Measurements from ENCODE around the gene RABL2B. TPM values are rescaled to one million over a fixed set of nuclear protein-coding genes. Genes with fewer than 3 reads are reported as not detected.

The RABL2B gene
- total RNA-seq, 1 donor from 2014 or later, result 28.2 TPM

- TF ChIP-seq POLR2A (IDR thresholded peaks at IDR 0.05), result no peak
- TF ChIP-seq CTCF (IDR thresholded peaks at IDR 0.05), result peak in 2 of 3 experiments; percentile 47 to 48
- intact Hi-C loops (cut with DNase I), result no loop called here
- Histone ChIP-seq H3K36me3 (no peaks in the 10 kb centered on the region), H3K4me1 (peaks cover 14% of the 10 kb centered on the region), H3K27me3 (no peaks in the 10 kb centered on the region), H3K9me3 (no peaks in the 10 kb centered on the region), H3K4me3 (no peak overlapping the region), H3K27ac (no peak overlapping the region)
- DNase-seq (ENCODE audit: extremely low spot score in 2 of 2), result no peak
Observed at GRCh38 chr22:50731811-50732624, 51.4 kb downstream of the RABL2B start.

DNA sequence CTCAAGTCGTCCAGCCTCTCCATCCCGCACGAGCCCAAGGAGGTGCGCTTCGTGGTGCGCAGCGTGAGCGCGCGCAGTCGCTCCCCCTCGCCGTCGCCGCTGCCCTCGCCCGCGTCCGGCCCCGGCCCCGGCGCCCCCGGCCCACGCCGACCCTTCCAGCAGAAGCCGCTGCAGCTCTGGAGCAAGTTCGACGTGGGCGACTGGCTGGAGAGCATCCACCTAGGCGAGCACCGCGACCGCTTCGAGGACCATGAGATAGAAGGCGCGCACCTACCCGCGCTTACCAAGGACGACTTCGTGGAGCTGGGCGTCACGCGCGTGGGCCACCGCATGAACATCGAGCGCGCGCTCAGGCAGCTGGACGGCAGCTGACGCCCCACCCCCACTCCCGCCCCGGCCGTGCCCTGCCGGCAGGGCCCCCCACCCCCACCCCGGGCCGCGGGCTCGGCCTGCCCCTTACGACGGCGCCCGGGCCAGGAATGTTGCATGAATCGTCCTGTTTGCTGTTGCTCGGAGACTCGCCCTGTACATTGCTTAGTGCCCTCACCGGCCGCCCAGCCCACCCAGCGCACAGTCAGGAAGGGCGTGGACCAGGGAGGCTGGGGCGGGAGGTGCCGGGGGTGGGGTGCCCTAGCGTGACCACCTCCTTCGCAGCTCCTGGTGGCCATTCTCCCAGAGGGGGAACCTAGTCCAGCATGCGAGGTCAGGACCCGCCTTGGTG, 52.3 kb downstream of the RABL2B start:
- no peak for DNase-seq (ENCODE audit: extremely low spot score in 2 of 2)
- TF ChIP-seq POLR2AphosphoS5 (IDR thresholded peaks at IDR 0.05; ENCODE audit: insufficient read depth in 1 of 2, low read depth in 1 of 2), result no peak
- no peak for TF ChIP-seq CTCF (IDR thresholded peaks at IDR 0.05)
- TF ChIP-seq POLR2A (IDR thresholded peaks at IDR 0.05), result no peak
- intact Hi-C loops (cut with DNase I), result no loop called here
- Histone ChIP-seq H3K9me3 (no peaks in the 10 kb centered on the region), H3K4me1 (peaks cover 14% of the 10 kb centered on the region), H3K4me3 (no peak overlapping the region), H3K27ac (no peak overlapping the region), H3K36me3 (no peaks in the 10 kb centered on the region), H3K27me3 (no peaks in the 10 kb centered on the region)

DNA sequence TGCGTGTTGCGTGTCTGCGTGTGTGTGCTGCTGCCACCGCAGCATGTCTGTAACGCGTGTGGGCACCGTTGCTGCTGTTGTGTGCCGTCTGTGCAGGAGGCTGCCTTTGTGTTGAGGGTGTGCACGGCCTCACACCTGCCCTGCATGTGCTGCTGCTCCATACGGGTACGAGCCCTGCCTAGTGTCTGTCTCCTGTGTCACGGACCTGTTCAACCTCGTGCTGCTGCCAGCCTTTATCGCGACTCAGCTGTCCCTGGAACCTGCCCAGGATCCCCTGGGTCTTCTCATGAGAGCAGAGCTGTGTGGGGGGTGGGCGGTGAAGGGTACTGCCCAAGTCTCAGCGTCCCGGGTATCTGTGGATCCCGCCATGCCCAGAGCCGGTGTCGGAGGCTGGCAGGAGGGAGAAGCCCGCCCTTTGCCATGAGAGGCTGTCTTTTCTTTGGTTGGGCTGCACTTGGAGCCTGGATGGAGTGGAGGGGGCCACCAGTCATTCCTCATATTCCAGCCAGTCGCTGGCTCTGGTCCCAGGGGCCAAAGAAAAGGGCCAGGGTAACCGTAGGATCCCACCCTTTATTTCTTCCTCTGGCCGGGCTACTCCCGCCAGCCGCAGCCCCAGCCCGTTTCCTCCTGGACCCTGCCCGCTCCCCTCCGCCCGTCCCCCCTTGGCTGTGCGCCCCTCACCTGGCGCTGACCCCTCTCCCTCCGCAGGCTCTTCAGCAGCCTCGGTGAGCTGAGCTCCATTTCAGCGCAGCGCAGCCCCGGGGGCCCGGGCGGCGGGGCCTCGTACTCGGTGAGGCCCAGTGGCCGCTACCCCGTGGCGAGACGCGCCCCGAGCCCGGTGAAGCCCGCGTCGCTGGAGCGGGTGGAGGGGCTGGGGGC, 53.2 kb downstream of the RABL2B start:
- no peak overlapping the region for H3K27ac ChIP-seq
- intact Hi-C loops (cut with DNase I), result no loop called here
- TF ChIP-seq POLR2AphosphoS5 (IDR thresholded peaks at IDR 0.05; ENCODE audit: insufficient read depth in 1 of 2, low read depth in 1 of 2) (no peak), POLR2A (IDR thresholded peaks at IDR 0.05) (no peak), CTCF (IDR thresholded peaks at IDR 0.05) (no peak)
- no peak for DNase-seq (ENCODE audit: extremely low spot score in 2 of 2)
- H3K9me3 ChIP-seq, result no peaks in the 10 kb centered on the region
- H3K36me3 ChIP-seq, result no peaks in the 10 kb centered on the region
- H3K4me3 ChIP-seq, result no peak overlapping the region
- no peaks in the 10 kb centered on the region for H3K27me3 ChIP-seq
- H3K4me1 ChIP-seq, result peaks cover 14% of the 10 kb centered on the region

GRCh38 chr22:50729391-50730012, 53.9 kb downstream of the RABL2B start:
- Histone ChIP-seq H3K4me1 (peaks cover 14% of the 10 kb centered on the region), H3K9me3 (no peaks in the 10 kb centered on the region), H3K27ac (no peak overlapping the region), H3K4me3 (no peak overlapping the region), H3K36me3 (no peaks in the 10 kb centered on the region), H3K27me3 (no peaks in the 10 kb centered on the region)
- TF ChIP-seq POLR2AphosphoS5 (IDR thresholded peaks at IDR 0.05; ENCODE audit: insufficient read depth in 1 of 2, low read depth in 1 of 2) (no peak), POLR2A (IDR thresholded peaks at IDR 0.05) (no peak), CTCF (IDR thresholded peaks at IDR 0.05) (no peak)
- intact Hi-C loops (cut with DNase I), result no loop called here
- no peak for DNase-seq (ENCODE audit: extremely low spot score in 2 of 2)
